ENCODE results near the gene GRIN2D. TPM values are rescaled to one million over a fixed set of nuclear protein-coding genes. Genes with fewer than 3 reads are reported as not detected.

GRIN2D gene
- total RNA-seq, 4 donors from 2014 or later, result 0.27 to 0.47 TPM; not detected in 2

DNA sequence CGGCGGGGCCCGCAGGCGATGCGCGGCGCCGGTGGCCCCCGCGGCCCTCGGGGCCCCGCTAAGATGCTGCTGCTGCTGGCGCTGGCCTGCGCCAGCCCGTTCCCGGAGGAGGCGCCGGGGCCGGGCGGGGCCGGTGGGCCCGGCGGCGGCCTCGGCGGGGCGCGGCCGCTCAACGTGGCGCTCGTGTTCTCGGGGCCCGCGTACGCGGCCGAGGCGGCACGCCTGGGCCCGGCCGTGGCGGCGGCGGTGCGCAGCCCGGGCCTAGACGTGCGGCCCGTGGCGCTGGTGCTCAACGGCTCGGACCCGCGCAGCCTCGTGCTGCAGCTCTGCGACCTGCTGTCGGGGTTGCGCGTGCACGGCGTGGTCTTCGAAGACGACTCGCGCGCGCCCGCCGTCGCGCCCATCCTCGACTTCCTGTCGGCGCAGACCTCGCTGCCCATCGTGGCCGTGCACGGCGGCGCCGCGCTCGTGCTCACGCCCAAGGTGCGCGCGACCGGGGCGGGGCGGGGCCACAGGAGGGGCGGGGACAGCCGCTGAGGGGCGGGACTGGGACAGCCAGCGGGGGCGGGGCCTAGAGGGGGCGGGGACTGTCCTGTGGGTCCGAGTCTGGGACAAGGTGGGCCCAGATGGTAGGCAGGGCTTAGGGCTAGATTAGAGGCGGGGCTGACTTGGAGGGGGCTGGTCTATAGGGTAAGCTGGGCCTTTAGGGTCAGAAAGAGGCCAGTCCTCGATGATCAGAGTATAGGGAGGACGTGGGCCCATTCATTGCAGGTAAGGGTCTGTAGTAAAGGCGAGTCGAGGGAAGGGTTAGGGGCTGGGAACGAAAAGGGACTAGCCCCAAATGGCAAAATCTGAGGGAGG lies 5.1 kb downstream of the GRIN2D start:
- Histone ChIP-seq H3K4me3 (peak overlapping the region; percentile 31 to 62 (median 48)), H3K27me3 (peaks cover 4 to 34% of the 10 kb centered on the region in 2 donors)
- TF ChIP-seq POLR2A (IDR thresholded peaks at IDR 0.05), result peak in 1 of 2 donors; percentile 20
- TF ChIP-seq, protein P1, sequence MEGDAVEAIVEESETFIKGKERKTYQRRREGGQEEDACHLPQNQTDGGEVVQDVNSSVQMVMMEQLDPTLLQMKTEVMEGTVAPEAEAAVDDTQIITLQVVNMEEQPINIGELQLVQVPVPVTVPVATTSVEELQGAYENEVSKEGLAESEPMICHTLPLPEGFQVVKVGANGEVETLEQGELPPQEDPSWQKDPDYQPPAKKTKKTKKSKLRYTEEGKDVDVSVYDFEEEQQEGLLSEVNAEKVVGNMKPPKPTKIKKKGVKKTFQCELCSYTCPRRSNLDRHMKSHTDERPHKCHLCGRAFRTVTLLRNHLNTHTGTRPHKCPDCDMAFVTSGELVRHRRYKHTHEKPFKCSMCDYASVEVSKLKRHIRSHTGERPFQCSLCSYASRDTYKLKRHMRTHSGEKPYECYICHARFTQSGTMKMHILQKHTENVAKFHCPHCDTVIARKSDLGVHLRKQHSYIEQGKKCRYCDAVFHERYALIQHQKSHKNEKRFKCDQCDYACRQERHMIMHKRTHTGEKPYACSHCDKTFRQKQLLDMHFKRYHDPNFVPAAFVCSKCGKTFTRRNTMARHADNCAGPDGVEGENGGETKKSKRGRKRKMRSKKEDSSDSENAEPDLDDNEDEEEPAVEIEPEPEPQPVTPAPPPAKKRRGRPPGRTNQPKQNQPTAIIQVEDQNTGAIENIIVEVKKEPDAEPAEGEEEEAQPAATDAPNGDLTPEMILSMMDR (IDR thresholded peaks at IDR 0.05), result no peak

GRCh38 chr19:48400018-48400742 lies 6.7 kb downstream of the GRIN2D start:
- Histone ChIP-seq H3K9me3 (no peaks in the 10 kb centered on the region), H3K27ac (peak overlapping the region in 1 of 4 donors; percentile 76), H3K27me3 (peaks cover 0 to 19% of the 10 kb centered on the region in 2 donors), H3K36me3 (no peaks in the 10 kb centered on the region), H3K4me1 (peaks cover 0 to 8% (median 4%) of the 10 kb centered on the region in 4 donors), H3K4me3 (no peak overlapping the region)
- peak in 2 of 3 donors; percentile 37 to 73 for DNase-seq
- no peak for TF ChIP-seq POLR2A (IDR thresholded peaks at IDR 0.05)
- TF ChIP-seq, protein P1 (IDR thresholded peaks at IDR 0.05), result no peak

More for the DNA sequence above, 5.1 kb downstream of the GRIN2D start:
- peak; percentile 78 to 93 (median 90) for DNase-seq
- Histone ChIP-seq H3K9me3 (no peaks in the 10 kb centered on the region), H3K27ac (peak overlapping the region in 3 of 4 donors; percentile 35 to 76 (median 64)), H3K36me3 (no peaks in the 10 kb centered on the region), H3K4me1 (peaks cover 0 to 19% (median 13%) of the 10 kb centered on the region in 4 donors)

- H3K27me3 ChIP-seq, result peaks cover 0 to 9% of the 10 kb centered on the region in 2 donors
- peaks cover 0 to 8% (median 4%) of the 10 kb centered on the region in 4 donors for H3K4me1 ChIP-seq
- no peak for DNase-seq
- H3K9me3 ChIP-seq, result no peaks in the 10 kb centered on the region
- no peak overlapping the region for H3K4me3 ChIP-seq
- TF ChIP-seq, protein P1 (IDR thresholded peaks at IDR 0.05), result no peak
- TF ChIP-seq POLR2A (IDR thresholded peaks at IDR 0.05), result no peak
- no peaks in the 10 kb centered on the region for H3K36me3 ChIP-seq
- H3K27ac ChIP-seq, result no peak overlapping the region
Measured at GRCh38 chr19:48401287-48401686, 7.8 kb downstream of the GRIN2D start.

GRCh38 chr19:48403606-48404005 lies 10.1 kb downstream of the GRIN2D start:
- no peaks in the 10 kb centered on the region for H3K27me3 ChIP-seq
- H3K27ac ChIP-seq, result no peak overlapping the region
- no peak overlapping the region for H3K4me3 ChIP-seq
- no peaks in the 10 kb centered on the region for H3K4me1 ChIP-seq
- H3K36me3 ChIP-seq, result no peaks in the 10 kb centered on the region
- TF ChIP-seq POLR2A (IDR thresholded peaks at IDR 0.05), result no peak
- TF ChIP-seq, protein P1 (IDR thresholded peaks at IDR 0.05), result no peak
- DNase-seq, result peak in 2 of 3 donors; percentile 65 to 83
- H3K9me3 ChIP-seq, result no peaks in the 10 kb centered on the region

DNA sequence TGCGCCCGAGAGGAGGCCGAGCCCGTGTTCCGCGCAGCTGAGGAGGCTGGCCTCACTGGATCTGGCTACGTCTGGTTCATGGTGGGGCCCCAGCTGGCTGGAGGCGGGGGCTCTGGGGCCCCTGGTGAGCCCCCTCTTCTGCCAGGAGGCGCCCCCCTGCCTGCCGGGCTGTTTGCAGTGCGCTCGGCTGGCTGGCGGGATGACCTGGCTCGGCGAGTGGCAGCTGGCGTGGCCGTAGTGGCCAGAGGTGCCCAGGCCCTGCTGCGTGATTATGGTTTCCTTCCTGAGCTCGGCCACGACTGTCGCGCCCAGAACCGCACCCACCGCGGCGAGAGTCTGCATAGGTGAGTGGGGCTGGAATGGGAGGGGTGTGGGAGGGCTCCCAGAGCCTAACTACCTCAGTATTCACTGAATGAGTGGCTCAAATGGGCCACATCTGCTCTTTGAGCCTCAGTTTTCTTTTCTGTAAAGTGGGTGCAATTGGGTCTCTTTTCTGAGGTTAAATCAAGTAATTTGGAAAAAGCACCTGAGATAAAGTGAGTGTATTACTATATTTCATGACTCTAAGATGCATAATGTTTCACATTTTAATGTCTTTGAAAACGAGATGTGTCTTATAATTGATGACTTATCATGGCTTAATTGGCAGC lies 11.7 kb downstream of the GRIN2D start:
- no peak overlapping the region for H3K27ac ChIP-seq
- H3K9me3 ChIP-seq, result no peaks in the 10 kb centered on the region
- H3K27me3 ChIP-seq, result no peaks in the 10 kb centered on the region
- no peak overlapping the region for H3K4me3 ChIP-seq
- no peak for DNase-seq
- no peak for TF ChIP-seq POLR2A (IDR thresholded peaks at IDR 0.05)
- TF ChIP-seq, protein P1 (IDR thresholded peaks at IDR 0.05), result no peak
- H3K36me3 ChIP-seq, result no peaks in the 10 kb centered on the region
- no peaks in the 10 kb centered on the region for H3K4me1 ChIP-seq

Data from Peyer's patch (tissue), 4 donors.